H1 (cell line): ENCODE results near the gene ZNF154. TPM values are rescaled to one million over a fixed set of nuclear protein-coding genes. Genes with fewer than 3 reads are reported as not detected.

Experiments
- CTCF ChIA-PET: fragments of 300-600 bp; sonication (Branson Sonifier 250); formaldehyde crosslinking; loops from one replicate; lab custom pipeline; 2021; ENCODE audit not compliant: partially characterized antibody; lab: Charles Lee
- POLR2A ChIA-PET: fragments of 300-600 bp; sonication (Branson Sonifier 250); formaldehyde crosslinking; loops from one replicate; lab custom pipeline; 2021; ENCODE audit warnings: inconsistent platforms; ENCODE audit not compliant: partially characterized antibody; lab: Charles Lee
- DNase-seq, 2 experiments: peaks; one replicate each; pipeline versions ENCODE4 v3.0.0 to v3.0.0-alpha.2; 2010 to 2022; ENCODE audit warnings: low spot score in 2 of 2, low read depth in 1 of 2, mixed read lengths in 1 of 2
- FAIRE-seq: peaks from 2 replicates; lab custom pipeline; 2011; peaks lifted over from hg19 to GRCh38; lab: Jason Lieb, UNC
- H2AFZ ChIP-seq: 2 replicates; pipeline ENCODE4 v1.8.1; 2012; ENCODE audit warnings: low read length, inconsistent platforms
- H2AK5ac ChIP-seq: 2 replicates; pipeline ENCODE4 v1.6.1; 2013; ENCODE audit warnings: low read depth, low read length
- H2BK120ac ChIP-seq: replicated peaks from 2 replicates; pipeline ENCODE3; 2013; ENCODE audit warnings: low read depth, low read length, inconsistent platforms
- H2BK12ac ChIP-seq: 2 replicates; pipeline ENCODE4 v1.6.1; 2013; ENCODE audit warnings: low read depth, low read length
- H2BK15ac ChIP-seq: 2 replicates; pipeline ENCODE4 v1.6.1; 2013; ENCODE audit warnings: low read length
- H2BK20ac ChIP-seq: 2 replicates; pipeline ENCODE4 v1.6.1; 2013; ENCODE audit warnings: low read length
- H2BK5ac ChIP-seq: 2 replicates; pipeline ENCODE4 v1.6.1; 2013; ENCODE audit warnings: low read depth, low read length
- H3K14ac ChIP-seq: 2 replicates; pipeline ENCODE4 v1.6.1; 2013; ENCODE audit warnings: inconsistent platforms; ENCODE audit not compliant: insufficient read length
- H3K18ac ChIP-seq: 2 replicates; pipeline ENCODE4 v1.6.1; 2013; ENCODE audit warnings: low read length; ENCODE audit errors: extremely low read depth
- H3K23ac ChIP-seq: 2 replicates; pipeline ENCODE4 v1.6.1; 2013; ENCODE audit warnings: inconsistent platforms; ENCODE audit not compliant: insufficient read length
- H3K23me2 ChIP-seq: 2 replicates; pipeline ENCODE4 v1.6.1; 2013; ENCODE audit warnings: low read depth, low read length
- H3K27ac ChIP-seq: 2 replicates; pipeline ENCODE4 v1.6.1; 2011; ENCODE audit warnings: low read depth, low read length, inconsistent platforms
- H3K27me3 ChIP-seq, 4 experiments: replicated peaks in 1 of 4; 1 replicate in 1 of 4; 2 replicates in 3 of 4; pipeline versions ENCODE4 v1.6.1 to v1.8.1; 2011 to 2013; ENCODE audit warnings: low read length in 3 of 4, mild to moderate bottlenecking in 3 of 4, inconsistent platforms in 2 of 4, mixed read lengths in 2 of 4, moderate library complexity in 1 of 4; ENCODE audit not compliant: control insufficient read depth in 3 of 4, insufficient read depth in 3 of 4; ENCODE audit errors: extremely low read depth in 1 of 4
- H3K36me3 ChIP-seq, 4 experiments: 2 replicates each; pipeline versions ENCODE4 v1.6.1 to v1.8.1; 2011 to 2013; ENCODE audit warnings: mild to moderate bottlenecking in 4 of 4, low read length in 3 of 4, moderate library complexity in 2 of 4, control low read depth in 1 of 4, inconsistent platforms in 1 of 4; ENCODE audit not compliant: insufficient read depth in 4 of 4, control insufficient read depth in 2 of 4
- H3K4ac ChIP-seq: replicated peaks from 2 replicates; pipeline ENCODE3; 2013; ENCODE audit warnings: low read length, low read depth, mixed read lengths, inconsistent platforms; ENCODE audit not compliant: insufficient read length
- H3K4me1 ChIP-seq, 4 experiments: replicated peaks in 1 of 4; 1 replicate in 1 of 4; 2 replicates in 3 of 4; pipeline versions ENCODE4 v1.6.1 to v1.8.1; 2011 to 2013; ENCODE audit warnings: low read length in 3 of 4, inconsistent platforms in 2 of 4, mixed read lengths in 1 of 4; ENCODE audit not compliant: insufficient read depth in 4 of 4, control insufficient read depth in 3 of 4
- H3K4me2 ChIP-seq, 2 experiments: 2 replicates each; pipeline versions ENCODE4 v1.6.1 to v1.8.1; 2011 to 2013; ENCODE audit warnings: low read depth in 2 of 2, low read length in 2 of 2, control low read depth in 1 of 2, inconsistent platforms in 1 of 2, mild to moderate bottlenecking in 1 of 2; ENCODE audit not compliant: insufficient read depth in 1 of 2
- H3K4me3 ChIP-seq, 4 experiments: fragments of 200-600, 300-600 bp in 1 of 4; sonication (generic), shearing (Covaris generic), sonication (Bioruptor Twin) in 1 of 4; 2 replicates each; pipeline versions ENCODE4 v1.5.1 to v1.8.1; 2011 to 2016; ENCODE audit warnings: low read length in 4 of 4, low read depth in 3 of 4, control low read depth in 2 of 4, inconsistent platforms in 2 of 4, mild to moderate bottlenecking in 2 of 4, mixed read lengths in 1 of 4, moderate library complexity in 1 of 4; ENCODE audit not compliant: insufficient read depth in 2 of 4; ENCODE audit errors: extremely low read depth in 1 of 4
- H3K56ac ChIP-seq: replicated peaks from 2 replicates; pipeline ENCODE3; 2013; ENCODE audit warnings: low read depth, mild to moderate bottlenecking, mixed read lengths, low read length, inconsistent platforms; ENCODE audit not compliant: insufficient read length
- H3K79me1 ChIP-seq: 2 replicates; pipeline ENCODE4 v1.6.1; 2013; ENCODE audit warnings: low read depth, low read length, control low read depth
- H3K79me2 ChIP-seq, 2 experiments: 2 replicates each; pipeline versions ENCODE4 v1.6.1 to v1.8.1; 2012 to 2013; ENCODE audit warnings: low read length in 2 of 2, mild to moderate bottlenecking in 2 of 2, inconsistent platforms in 1 of 2; ENCODE audit not compliant: insufficient read depth in 2 of 2, control insufficient read depth in 1 of 2
- H3K9ac ChIP-seq, 4 experiments: replicated peaks in 1 of 4; 1 replicate in 1 of 4; 2 replicates in 3 of 4; pipeline versions ENCODE4 v1.6.1 to v1.8.1; 2011 to 2013; ENCODE audit warnings: low read depth in 3 of 4, low read length in 3 of 4, control low read depth in 2 of 4, mild to moderate bottlenecking in 2 of 4, moderate library complexity in 2 of 4, inconsistent platforms in 1 of 4; ENCODE audit errors: extremely low read depth in 1 of 4
- H3K9me3 ChIP-seq, 2 experiments: 2 replicates each; pipeline versions ENCODE4 v1.6.1 to v1.8.1; 2012 to 2013; ENCODE audit warnings: mild to moderate bottlenecking in 2 of 2, moderate library complexity in 2 of 2, control low read depth in 1 of 2, inconsistent platforms in 1 of 2, low read depth in 1 of 2, low read length in 1 of 2, mixed read lengths in 1 of 2; ENCODE audit not compliant: insufficient read depth in 2 of 2
- H4K20me1 ChIP-seq, 2 experiments: replicated peaks in 1 of 2; 2 replicates each; pipeline versions ENCODE3 to v1.8.1; 2011 to 2013; ENCODE audit warnings: inconsistent platforms in 2 of 2, low read length in 2 of 2, mild to moderate bottlenecking in 1 of 2; ENCODE audit not compliant: insufficient read depth in 2 of 2, control insufficient read depth in 1 of 2
- H4K5ac ChIP-seq: 2 replicates; pipeline ENCODE4 v1.6.1; 2013; ENCODE audit warnings: low read length, low read depth, mixed read lengths, inconsistent platforms; ENCODE audit not compliant: insufficient read length
- H4K8ac ChIP-seq: 2 replicates; pipeline ENCODE4 v1.8.0; 2013; ENCODE audit warnings: mild to moderate bottlenecking, moderate library complexity, low read length, inconsistent platforms; ENCODE audit not compliant: insufficient read depth; ENCODE audit errors: extremely low read depth
- H4K91ac ChIP-seq: replicated peaks from 2 replicates; pipeline ENCODE3; 2013; ENCODE audit warnings: low read length, mixed read lengths, inconsistent platforms; ENCODE audit not compliant: insufficient read length
- BCL11A ChIP-seq, 2 experiments: IDR thresholded peaks; one replicate each; pipeline ENCODE4 v1.6.1; 2011; ENCODE audit warnings: low read depth in 2 of 2, low read length in 2 of 2, mild to moderate bottlenecking in 2 of 2
- CEBPB ChIP-seq: IDR thresholded peaks from 2 replicates; pipeline ENCODE4 v1.6.1; 2012; ENCODE audit warnings: low read depth, low read length
- GABPA ChIP-seq: IDR thresholded peaks from 2 replicates; pipeline ENCODE4 v1.6.1; 2011; ENCODE audit warnings: mild to moderate bottlenecking, low read length, moderate library complexity, borderline replicate concordance; ENCODE audit not compliant: insufficient read depth
- HDAC6 ChIP-seq: IDR thresholded peaks from one replicate; pipeline ENCODE4 v1.7.1; 2012; ENCODE audit warnings: low read depth, mild to moderate bottlenecking, inconsistent platforms, low read length, moderate library complexity
- JUND ChIP-seq: IDR thresholded peaks from 2 replicates; pipeline ENCODE4 v1.6.1; 2011; ENCODE audit warnings: mild to moderate bottlenecking, improper control_type of control experiment, low read length
- NANOG ChIP-seq: IDR thresholded peaks from 2 replicates; pipeline ENCODE4 v1.6.1; 2011; ENCODE audit warnings: low read length, low read depth, mild to moderate bottlenecking, inconsistent platforms; ENCODE audit not compliant: insufficient read depth, poor library complexity, severe bottlenecking
- PHF8 ChIP-seq: fragments of 200-600 bp; sonication (generic); conservative IDR thresholded peaks from 2 replicates; pipeline ENCODE4 v1.7.1; 2012; ENCODE audit warnings: low read depth, mild to moderate bottlenecking, inconsistent platforms, low read length, moderate library complexity
- POLR2A ChIP-seq, 2 experiments: IDR thresholded peaks; 1 replicate in 1 of 2; 2 replicates in 1 of 2; pipeline ENCODE4 v1.6.1; 2011; ENCODE audit warnings: low read depth in 2 of 2, low read length in 2 of 2, mild to moderate bottlenecking in 2 of 2; ENCODE audit errors: control extremely low read depth in 1 of 2
- RBBP5 ChIP-seq: IDR thresholded peaks from 2 replicates; pipeline ENCODE4 v1.7.1; 2012; ENCODE audit warnings: low read depth, mild to moderate bottlenecking, inconsistent platforms, low read length, moderate library complexity, borderline replicate concordance
- SP1 ChIP-seq: IDR thresholded peaks from 2 replicates; pipeline ENCODE4 v1.6.1; 2011; ENCODE audit warnings: low read depth, low read length
- SRF ChIP-seq: IDR thresholded peaks from 2 replicates; pipeline ENCODE4 v1.6.1; 2011; ENCODE audit warnings: mild to moderate bottlenecking, low read depth, low read length, moderate library complexity
- TBP ChIP-seq: IDR thresholded peaks from 2 replicates; pipeline ENCODE4 v1.6.1; 2011; ENCODE audit warnings: low read depth, low read length, improper control_type of control experiment
- TCF12 ChIP-seq: IDR thresholded peaks from 2 replicates; pipeline ENCODE4 v1.6.1; 2011; ENCODE audit warnings: low read depth, mild to moderate bottlenecking, low read length
- WGBS, 2 experiments: shearing (Covaris generic) in 1 of 2; methylation state at CpG; one replicate each; pipeline versions ENCODE4 v1.1.6 to v1.1.7; 2013 to 2015; ENCODE audit warnings: low lambda C conversion rate in 2 of 2, mixed read lengths in 2 of 2, inconsistent platforms in 1 of 2, low coverage in 1 of 2, missing lambda C conversion rate in 1 of 2; ENCODE audit not compliant: insufficient replicate concordance in 2 of 2, insufficient coverage in 1 of 2, insufficient read length in 1 of 2; ENCODE audit errors: extremely low coverage in 1 of 2, missing lambda C conversion rate in 1 of 2; 5-methylcytosine and 5-hydroxymethylcytosine counted together
- polyA plus RNA-seq, 7 experiments: library from polyadenylated mRNA; depleted of rRNA in 3 of 7; stranded (reverse) in 5 of 7; unstranded in 2 of 7; fragments of >200 nt in 5 of 7; fragments of 200-250 nt in 2 of 7; gene quantifications; 1 replicate in 5 of 7; 2 replicates in 1 of 7; 4 replicates in 1 of 7; pipeline versions ENCODE4 v1.2.1 to v1.2.3, GENCODE V29; 2011 to 2013; ENCODE audit warnings: missing spikeins in 2 of 7, mixed read lengths in 2 of 7
- total RNA-seq: library from RNA; stranded (reverse); fragmentation: NEBNext Ultra II Directional; extraction: Animal tissue kit (Norgen Biotek cat#: 25700); gene quantifications from 2 replicates; pipeline ENCODE4 v1.2.1, GENCODE V29; 2021
- TF ChIP-seq, protein P1 (sequence below): IDR thresholded peaks from 2 replicates; pipeline ENCODE4 v1.6.1; 2011; ENCODE audit warnings: low read depth, mild to moderate bottlenecking, low read length; ENCODE audit not compliant: insufficient read depth

The ZNF154 gene
- total and polyA plus RNA-seq, 2 of the 8 experiments (the other 6 are each of a cell fraction or from before 2014, with no cell fraction given): 5.3 to 11.6 TPM

DNA sequence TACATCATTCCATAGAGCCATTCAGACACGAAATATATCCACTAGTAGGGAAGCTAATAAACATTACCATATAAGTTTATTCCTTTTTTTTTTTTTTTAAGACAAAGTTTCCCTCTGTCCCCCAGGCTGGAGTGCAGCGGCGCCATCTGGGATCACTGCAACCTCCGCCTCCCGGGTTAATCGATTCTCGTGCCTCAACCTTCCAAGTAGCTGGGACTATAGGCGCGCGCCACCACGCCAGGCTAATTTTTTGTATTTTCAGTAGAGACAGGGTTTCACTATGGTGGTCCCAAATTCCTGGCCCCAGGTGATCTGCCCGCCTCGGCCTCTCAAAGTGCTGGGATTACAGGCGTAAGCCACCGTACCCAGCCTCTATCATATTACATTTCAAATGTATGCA is 612 bp upstream of the ZNF154 start:
- H3K18ac ChIP-seq: no peak overlapping the region
- H4K20me1 ChIP-seq: peaks cover 0 to 13% of the 10 kb centered on the region in 2 experiments
- peaks cover 13% of the 10 kb centered on the region for H3K23me2 ChIP-seq
- H3K14ac ChIP-seq: no peak overlapping the region
- CTCF ChIA-PET: interaction anchor here (0.8 to 0.9 kb wide), 2 partner anchors 38 to 42 kb away, joined by 3 to 4 read pairs; no protein-coding TSS in a partner anchor
- H3K36me3 ChIP-seq: peaks cover 0 to 4% (median 4%) of the 10 kb centered on the region in 4 experiments; a peak in 6 of 8 replicates
- H2BK120ac ChIP-seq: no peak overlapping the region
- H3K4ac ChIP-seq: no peak overlapping the region
- H3K27ac ChIP-seq: no peak overlapping the region
- POLR2A ChIA-PET: interaction anchor here (0.6 to 6.0 kb wide), 36 partner anchors 9 to 444 kb away, joined by 3 to 51 read pairs (median 4); partner anchors contain the start of genes ZIK1, ZNF134, ZNF211 and ZNF416
- peak in 1 of 2 experiments; percentile 50 for DNase-seq
- peak overlapping the region; percentile 84 to 92 for H3K4me2 ChIP-seq
- no peak overlapping the region for H3K23ac ChIP-seq
- H3K9me3 ChIP-seq: no peaks in the 10 kb centered on the region
- no peak overlapping the region for H2BK20ac ChIP-seq
- no peak overlapping the region for H2BK12ac ChIP-seq
- H3K79me2 ChIP-seq: peaks cover 12 to 38% of the 10 kb centered on the region in 2 experiments
- H3K4me1 ChIP-seq: peaks cover 0 to 9% (median 4%) of the 10 kb centered on the region in 4 experiments; a peak in 5 of 7 replicates
- WGBS, 2 experiments: 41% methylated on average over 15 of the region's 15 CpGs; no CpG with 5 or more reads in 1 of the 2 experiments
- no peak for FAIRE-seq
- no peak overlapping the region for H4K5ac ChIP-seq
- no peak overlapping the region for H4K91ac ChIP-seq
- H2AFZ ChIP-seq: peak overlapping the region; percentile 85
- no peak overlapping the region for H3K9ac ChIP-seq
- no peak overlapping the region for H3K56ac ChIP-seq
- H2BK15ac ChIP-seq: no peak overlapping the region
- peaks cover 27% of the 10 kb centered on the region for H3K79me1 ChIP-seq
- no peak overlapping the region for H2BK5ac ChIP-seq
- no peaks in the 10 kb centered on the region for H3K27me3 ChIP-seq
- peak overlapping the region; percentile 91 to 97 (median 94); a peak in 7 of 8 replicates for H3K4me3 ChIP-seq
- no peak overlapping the region for H2AK5ac ChIP-seq
- H4K8ac ChIP-seq: 0 out of 2 replicates have a peak overlapping the region, but pooled peaks have one; percentile 37
- TF ChIP-seq, protein P1, sequence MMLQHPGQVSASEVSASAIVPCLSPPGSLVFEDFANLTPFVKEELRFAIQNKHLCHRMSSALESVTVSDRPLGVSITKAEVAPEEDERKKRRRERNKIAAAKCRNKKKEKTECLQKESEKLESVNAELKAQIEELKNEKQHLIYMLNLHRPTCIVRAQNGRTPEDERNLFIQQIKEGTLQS: no peak
- no peak for TF ChIP-seq TCF12
- TF ChIP-seq HDAC6: no peak
- TF ChIP-seq RBBP5: no peak
- no peak for TF ChIP-seq POLR2A (IDR thresholded peaks at IDR 0.05; ENCODE audit: control extremely low read depth in 1 of 2, low read depth in 2 of 2, low read length in 2 of 2)
- no peak for TF ChIP-seq JUND
- no peak for TF ChIP-seq GABPA
- no peak for TF ChIP-seq PHF8
- no peak for TF ChIP-seq CEBPB
- no peak for TF ChIP-seq SP1
- TF ChIP-seq NANOG: no peak
- no peak for TF ChIP-seq SRF
- no peak for TF ChIP-seq BCL11A (IDR thresholded peaks at IDR 0.05; ENCODE audit: low read depth in 2 of 2, low read length in 2 of 2)
- no peak for TF ChIP-seq TBP
